H9 (cell line): Measurements from ENCODE around the gene OCIAD2. TPM values are rescaled to one million over a fixed set of nuclear protein-coding genes. Genes with fewer than 3 reads are reported as not detected.

Source experiments
- DNase-seq: peaks from one replicate; pipeline ENCODE4 v3.0.0-alpha.2; 2017
- H2AFZ ChIP-seq: one replicate; pipeline ENCODE4 v1.6.1; 2013; ENCODE audit warnings: mild to moderate bottlenecking, low read length, control low read depth, moderate library complexity
- H2AK5ac ChIP-seq: 2 replicates; pipeline ENCODE4 v1.6.1; 2013; ENCODE audit warnings: low read length, control low read depth, mixed read lengths; ENCODE audit not compliant: insufficient read length
- H2BK120ac ChIP-seq: one replicate; pipeline ENCODE4 v1.6.1; 2013; ENCODE audit warnings: low read depth, mild to moderate bottlenecking, low read length, control low read depth, inconsistent platforms; ENCODE audit not compliant: poor library complexity, severe bottlenecking
- H2BK12ac ChIP-seq: 2 replicates; pipeline ENCODE4 v1.6.1; 2013; ENCODE audit warnings: low read length, control low read depth, mixed read lengths, low read depth; ENCODE audit not compliant: insufficient read length
- H2BK15ac ChIP-seq: 2 replicates; pipeline ENCODE4 v1.6.1; 2013; ENCODE audit warnings: low read depth, low read length, control low read depth
- H2BK20ac ChIP-seq: one replicate; pipeline ENCODE4 v1.6.1; 2013; ENCODE audit warnings: low read depth, mild to moderate bottlenecking, low read length, control low read depth, inconsistent platforms; ENCODE audit not compliant: poor library complexity, severe bottlenecking
- H2BK5ac ChIP-seq: 2 replicates; pipeline ENCODE4 v1.6.1; 2013; ENCODE audit warnings: low read length, control low read depth, mixed read lengths; ENCODE audit not compliant: insufficient read length
- H3K14ac ChIP-seq: 2 replicates; pipeline ENCODE4 v1.6.1; 2013; ENCODE audit warnings: low read length, control low read depth; ENCODE audit not compliant: insufficient read depth
- H3K18ac ChIP-seq: 2 replicates; pipeline ENCODE4 v1.6.1; 2013; ENCODE audit warnings: low read depth, mild to moderate bottlenecking, mixed read lengths, low read length, control low read depth; ENCODE audit not compliant: insufficient read length
- H3K23ac ChIP-seq: 2 replicates; pipeline ENCODE4 v1.6.1; 2013; ENCODE audit warnings: low read length, control low read depth, mixed read lengths, low read depth; ENCODE audit not compliant: insufficient read length
- H3K23me2 ChIP-seq: 2 replicates; pipeline ENCODE4 v1.6.1; 2013; ENCODE audit warnings: low read depth, mild to moderate bottlenecking, mixed read lengths, low read length, control low read depth; ENCODE audit not compliant: insufficient read length, poor library complexity, severe bottlenecking
- H3K27ac ChIP-seq: 2 replicates; pipeline ENCODE4 v1.5.1; 2013; ENCODE audit warnings: low read length, control low read depth, mixed read lengths, low read depth; ENCODE audit not compliant: insufficient read length
- H3K27me3 ChIP-seq: 2 replicates; pipeline ENCODE4 v1.6.1; 2013; ENCODE audit warnings: low read length, control low read depth, inconsistent platforms; ENCODE audit not compliant: insufficient read depth
- H3K4ac ChIP-seq: 2 replicates; pipeline ENCODE4 v1.6.1; 2013; ENCODE audit warnings: low read depth, mild to moderate bottlenecking, control low read depth, inconsistent platforms, low read length, moderate library complexity
- H3K4me1 ChIP-seq: 2 replicates; pipeline ENCODE4 v1.6.1; 2013; ENCODE audit warnings: low read length, control low read depth, inconsistent platforms; ENCODE audit not compliant: insufficient read depth
- H3K4me2 ChIP-seq: 2 replicates; pipeline ENCODE4 v1.6.1; 2013; ENCODE audit warnings: low read length, control low read depth, mixed read lengths; ENCODE audit not compliant: insufficient read length, insufficient read depth
- H3K56ac ChIP-seq: 2 replicates; pipeline ENCODE4 v1.6.1; 2013; ENCODE audit warnings: low read depth, mild to moderate bottlenecking, mixed read lengths, low read length, control low read depth; ENCODE audit not compliant: insufficient read length
- H3K79me1 ChIP-seq: 2 replicates; pipeline ENCODE4 v1.6.1; 2013; ENCODE audit warnings: low read depth, mild to moderate bottlenecking, moderate library complexity, low read length, control low read depth, inconsistent platforms; ENCODE audit not compliant: insufficient read depth, poor library complexity, severe bottlenecking
- H3K79me2 ChIP-seq: 2 replicates; pipeline ENCODE4 v1.6.1; 2013; ENCODE audit warnings: low read length, control low read depth, inconsistent platforms; ENCODE audit not compliant: insufficient read depth
- H3K9ac ChIP-seq: 2 replicates; pipeline ENCODE4 v1.6.1; 2013; ENCODE audit warnings: low read length, control low read depth, mixed read lengths; ENCODE audit not compliant: insufficient read length; ENCODE audit errors: extremely low read depth
- H3K9me3 ChIP-seq: one replicate; pipeline ENCODE4 v1.6.1; 2013; ENCODE audit warnings: low read depth, low read length, inconsistent platforms; ENCODE audit not compliant: control insufficient read depth
- H3T11ph ChIP-seq: one replicate; pipeline ENCODE4 v1.6.1; 2013; ENCODE audit warnings: mild to moderate bottlenecking, low read length, control low read depth, inconsistent platforms
- H4K20me1 ChIP-seq: one replicate; pipeline ENCODE4 v1.6.1; 2013; ENCODE audit not compliant: control insufficient read depth, insufficient read length, insufficient read depth
- H4K5ac ChIP-seq: 2 replicates; pipeline ENCODE4 v1.6.1; 2013; ENCODE audit warnings: low read depth, mild to moderate bottlenecking, mixed read lengths, low read length, control low read depth; ENCODE audit not compliant: insufficient read length
- H4K8ac ChIP-seq: replicated peaks from 2 replicates; pipeline ENCODE4 v1.6.1; 2013; ENCODE audit warnings: low read length, control low read depth, mixed read lengths, low read depth; ENCODE audit not compliant: insufficient read length
- H4K91ac ChIP-seq: 2 replicates; pipeline ENCODE4 v1.6.1; 2013; ENCODE audit warnings: low read depth, mild to moderate bottlenecking, moderate library complexity, mixed read lengths, low read length, control low read depth; ENCODE audit not compliant: insufficient read length
- H3K27ac Mint-ChIP-seq, 3 experiments: 2 replicates in 2 of 3; 3 replicates in 1 of 3; pipeline ENCODE4 v1.8.0; 2020 to 2021; ENCODE audit warnings: mixed read lengths in 3 of 3, mild to moderate bottlenecking in 1 of 3, moderate library complexity in 1 of 3
- H3K27me3 Mint-ChIP-seq: 2 replicates; pipeline ENCODE4 v1.8.0; 2021; ENCODE audit warnings: low read depth, mild to moderate bottlenecking, moderate library complexity, mixed read lengths
- H3K36me3 Mint-ChIP-seq, 3 experiments: 2 replicates in 2 of 3; 3 replicates in 1 of 3; pipeline ENCODE4 v1.8.0; 2020 to 2021; ENCODE audit warnings: low read depth in 3 of 3, mixed read lengths in 3 of 3; ENCODE audit not compliant: insufficient read depth in 1 of 3
- H3K4me1 Mint-ChIP-seq, 2 experiments: 2 replicates each; pipeline ENCODE4 v1.8.0; 2020; ENCODE audit warnings: mixed read lengths in 2 of 2
- H3K4me3 Mint-ChIP-seq, 2 experiments: 2 replicates in 1 of 2; 3 replicates in 1 of 2; pipeline ENCODE4 v1.8.0; 2020 to 2021; ENCODE audit warnings: mild to moderate bottlenecking in 2 of 2, mixed read lengths in 2 of 2, moderate library complexity in 1 of 2
- H3K9me3 Mint-ChIP-seq, 2 experiments: 2 replicates in 1 of 2; 3 replicates in 1 of 2; pipeline ENCODE4 v1.8.0; 2020; ENCODE audit warnings: mild to moderate bottlenecking in 2 of 2, mixed read lengths in 2 of 2, moderate library complexity in 1 of 2
- CTCF ChIP-seq: fragments of 200-600 bp; sonication (generic); conservative IDR thresholded peaks from 3 replicates; pipeline ENCODE4 v1.8.0; 2021; ENCODE audit warnings: antibody characterized with exemption, mild to moderate bottlenecking
- total RNA-seq: library from RNA; stranded (reverse); gene quantifications from 2 replicates; pipeline ENCODE4 v1.2.1, GENCODE V29; 2021

Gene OCIAD2
- total RNA-seq, 1 experiment from 2014 or later, result 108 TPM

GRCh38 chr4:48949086-48949485 lies 42.5 kb upstream of the OCIAD2 start:
- H3K23ac ChIP-seq, result no peak overlapping the region
- Mint-ChIP-seq H3K27ac (no peak overlapping the region), H3K4me1 (peaks cover 17% of the 10 kb centered on the region in 2 experiments), H3K27me3 (peaks cover 16% of the 10 kb centered on the region), H3K9me3 (peaks cover 4 to 7% of the 10 kb centered on the region in 2 experiments; a peak in 4 of 5 replicates), H3K36me3 (peaks cover 0 to 5% (median 3%) of the 10 kb centered on the region in 3 experiments; a peak in 4 of 7 replicates), H3K4me3 (no peak overlapping the region)
- no peak overlapping the region for H2AK5ac ChIP-seq
- no peak overlapping the region for H2AFZ ChIP-seq
- H3K4me2 ChIP-seq, result no peak overlapping the region
- H4K20me1 ChIP-seq, result no peaks in the 10 kb centered on the region
- no peak overlapping the region for H2BK5ac ChIP-seq
- no peak overlapping the region for H3K14ac ChIP-seq
- H3K56ac ChIP-seq, result no peak overlapping the region
- no peak overlapping the region for H4K8ac ChIP-seq
- no peak overlapping the region for H4K91ac ChIP-seq
- no peak overlapping the region for H3K27ac ChIP-seq
- no peak overlapping the region for H3K4ac ChIP-seq
- no peaks in the 10 kb centered on the region for H3K79me1 ChIP-seq
- no peak overlapping the region for H3K9ac ChIP-seq
- no peak for TF ChIP-seq CTCF
- H3K4me1 ChIP-seq, result peaks cover 5% of the 10 kb centered on the region
- no peak overlapping the region for H2BK20ac ChIP-seq
- H2BK12ac ChIP-seq, result no peak overlapping the region
- no peaks in the 10 kb centered on the region for H3K27me3 ChIP-seq
- H3K79me2 ChIP-seq, result no peaks in the 10 kb centered on the region
- no peaks in the 10 kb centered on the region for H3K9me3 ChIP-seq
- no peak overlapping the region for H3T11ph ChIP-seq
- no peaks in the 10 kb centered on the region for H3K23me2 ChIP-seq
- no peak overlapping the region for H2BK120ac ChIP-seq
- no peak for DNase-seq
- H2BK15ac ChIP-seq, result no peak overlapping the region
- H3K18ac ChIP-seq, result no peak overlapping the region
- no peak overlapping the region for H4K5ac ChIP-seq
